ENCODE measurements around the gene B4GALT6.

The B4GALT6 gene

DNA sequence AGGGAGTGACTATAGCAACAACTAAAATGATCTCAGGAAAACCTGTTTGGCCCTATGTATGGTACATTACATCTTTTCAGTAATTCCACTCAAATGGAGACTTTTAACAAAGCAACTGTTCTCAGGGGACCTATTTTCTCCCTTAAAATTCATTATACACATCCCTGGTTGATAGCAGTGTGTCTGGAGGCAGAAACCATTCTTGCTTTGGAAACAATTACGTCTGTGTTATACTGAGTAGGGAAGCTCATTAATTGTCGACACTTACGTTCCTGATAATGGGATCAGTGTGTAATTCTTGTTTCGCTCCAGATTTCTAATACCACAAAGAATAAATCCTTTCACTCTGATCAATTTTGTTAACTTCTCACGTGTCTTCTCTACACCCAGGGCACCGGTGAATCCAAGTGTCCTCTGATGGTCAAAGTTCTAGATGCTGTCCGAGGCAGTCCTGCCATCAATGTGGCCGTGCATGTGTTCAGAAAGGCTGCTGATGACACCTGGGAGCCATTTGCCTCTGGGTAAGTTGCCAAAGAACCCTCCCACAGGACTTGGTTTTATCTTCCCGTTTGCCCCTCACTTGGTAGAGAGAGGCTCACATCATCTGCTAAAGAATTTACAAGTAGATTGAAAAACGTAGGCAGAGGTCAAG is 91.7 kb downstream of the B4GALT6 start:
- H3K9ac ChIP-seq (ENCODE audit: low read depth, low read length) = no peak overlapping the region
- no peaks in the 10 kb centered on the region for H3K36me3 ChIP-seq (ENCODE audit: insufficient read depth, low read length)
- no peaks in the 10 kb centered on the region for H3K4me1 ChIP-seq (ENCODE audit: insufficient read depth, low read length)
- H3K9me3 ChIP-seq (ENCODE audit: control insufficient read depth, insufficient read depth, low read length) = no peaks in the 10 kb centered on the region

DNA sequence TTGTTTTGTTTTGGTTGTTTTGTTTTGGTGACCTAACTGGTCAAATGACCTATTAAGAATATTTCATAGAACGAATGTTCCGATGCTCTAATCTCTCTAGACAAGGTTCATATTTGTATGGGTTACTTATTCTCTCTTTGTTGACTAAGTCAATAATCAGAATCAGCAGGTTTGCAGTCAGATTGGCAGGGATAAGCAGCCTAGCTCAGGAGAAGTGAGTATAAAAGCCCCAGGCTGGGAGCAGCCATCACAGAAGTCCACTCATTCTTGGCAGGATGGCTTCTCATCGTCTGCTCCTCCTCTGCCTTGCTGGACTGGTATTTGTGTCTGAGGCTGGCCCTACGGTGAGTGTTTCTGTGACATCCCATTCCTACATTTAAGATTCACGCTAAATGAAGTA is 92.8 kb downstream of the B4GALT6 start, which contains the start of gene TTR:
TSS of gene TTR (plus strand) at position 250 of the 400 bp plus-strand sequence. CDS start at position 276, 26 bp downstream.
- Histone ChIP-seq H3K4me1 (ENCODE audit: insufficient read depth, low read length) (no peaks in the 10 kb centered on the region), H3K9me3 (ENCODE audit: control insufficient read depth, insufficient read depth, low read length) (no peaks in the 10 kb centered on the region), H3K9ac (ENCODE audit: low read depth, low read length) (no peak within 1 kb of the TSS), H3K36me3 (ENCODE audit: insufficient read depth, low read length) (no peaks in the 10 kb centered on the region)

DNA sequence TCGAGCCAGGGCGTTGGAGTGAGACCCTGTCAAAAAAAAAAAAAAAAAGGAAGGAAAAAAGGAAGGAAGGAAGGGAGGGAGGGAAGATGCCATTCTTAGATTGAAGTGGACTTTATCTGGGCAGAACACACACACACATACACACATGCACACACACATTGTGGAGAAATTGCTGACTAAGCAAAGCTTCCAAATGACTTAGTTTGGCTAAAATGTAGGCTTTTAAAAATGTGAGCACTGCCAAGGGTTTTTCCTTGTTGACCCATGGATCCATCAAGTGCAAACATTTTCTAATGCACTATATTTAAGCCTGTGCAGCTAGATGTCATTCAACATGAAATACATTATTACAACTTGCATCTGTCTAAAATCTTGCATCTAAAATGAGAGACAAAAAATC is 93.3 kb downstream of the B4GALT6 start:
- Histone ChIP-seq H3K4me1 (ENCODE audit: insufficient read depth, low read length) (no peaks in the 10 kb centered on the region), H3K9me3 (ENCODE audit: control insufficient read depth, insufficient read depth, low read length) (no peaks in the 10 kb centered on the region), H3K9ac (ENCODE audit: low read depth, low read length) (no peak overlapping the region), H3K36me3 (ENCODE audit: insufficient read depth, low read length) (no peaks in the 10 kb centered on the region)

DNA sequence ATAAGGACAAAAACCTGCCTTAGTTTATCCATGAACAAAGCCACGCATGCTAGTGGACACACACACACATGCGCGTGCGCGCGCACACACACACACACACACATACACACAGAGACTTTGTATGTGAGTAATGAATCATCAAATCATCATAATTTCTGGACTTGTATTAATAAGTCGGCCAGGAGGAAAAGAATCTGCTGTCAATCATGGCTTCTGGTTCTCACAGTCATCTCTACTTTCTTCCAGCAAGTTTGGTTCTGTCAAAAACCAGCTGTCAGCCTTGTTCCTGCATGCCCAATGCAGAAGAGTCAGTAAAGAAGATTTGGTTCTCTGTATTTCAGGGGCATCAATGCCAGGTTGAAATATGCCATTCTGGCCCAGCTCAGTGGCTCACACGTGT is 93.8 kb downstream of the B4GALT6 start:
- Histone ChIP-seq H3K9me3 (ENCODE audit: control insufficient read depth, insufficient read depth, low read length) (no peaks in the 10 kb centered on the region), H3K36me3 (ENCODE audit: insufficient read depth, low read length) (no peaks in the 10 kb centered on the region), H3K4me1 (ENCODE audit: insufficient read depth, low read length) (no peaks in the 10 kb centered on the region), H3K9ac (ENCODE audit: low read depth, low read length) (no peak overlapping the region)

DNA sequence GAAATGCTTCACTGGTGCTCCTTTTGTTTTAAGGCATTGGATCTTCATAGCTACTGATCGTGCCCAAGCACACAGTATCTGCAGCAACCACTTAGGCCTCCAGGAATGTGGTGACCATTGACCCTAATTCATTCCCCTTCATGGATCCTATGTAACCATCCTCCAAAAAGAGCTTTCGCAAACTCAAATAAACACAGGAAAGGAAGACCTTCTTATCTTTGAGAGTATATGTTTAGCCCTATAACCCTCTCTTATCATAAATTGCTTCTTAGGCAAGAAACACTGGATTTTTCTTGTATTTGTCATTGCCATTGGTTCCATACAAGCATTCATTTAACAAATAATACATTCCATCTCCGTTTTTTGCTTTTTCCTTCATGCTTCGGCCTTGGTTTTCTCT is 96.9 kb downstream of the B4GALT6 start:
- no peaks in the 10 kb centered on the region for H3K9me3 ChIP-seq (ENCODE audit: control insufficient read depth, insufficient read depth, low read length)
- H3K9ac ChIP-seq (ENCODE audit: low read depth, low read length) = no peak overlapping the region
- H3K4me1 ChIP-seq (ENCODE audit: insufficient read depth, low read length) = no peaks in the 10 kb centered on the region
- H3K36me3 ChIP-seq (ENCODE audit: insufficient read depth, low read length) = no peaks in the 10 kb centered on the region

DNA sequence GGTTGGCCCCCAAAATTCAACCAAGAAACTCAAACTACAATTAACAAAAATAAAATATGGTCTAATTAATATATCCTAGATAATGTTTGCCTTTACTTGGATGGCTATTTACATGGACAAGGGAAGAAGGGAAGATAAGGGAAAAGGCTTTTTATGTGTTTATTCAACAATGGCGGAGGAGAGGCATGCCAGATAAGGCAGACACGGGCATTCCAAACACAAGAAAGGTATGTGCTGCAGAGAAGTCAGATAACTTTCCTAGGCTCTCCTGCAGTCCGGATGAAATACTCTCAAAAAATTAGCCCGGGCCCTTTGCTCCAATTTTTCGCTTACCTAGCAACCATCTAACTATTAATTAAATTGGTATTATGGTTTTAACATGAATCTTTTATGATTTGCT is 97.8 kb downstream of the B4GALT6 start:
- Histone ChIP-seq H3K9me3 (ENCODE audit: control insufficient read depth, insufficient read depth, low read length) (no peaks in the 10 kb centered on the region), H3K36me3 (ENCODE audit: insufficient read depth, low read length) (no peaks in the 10 kb centered on the region), H3K9ac (ENCODE audit: low read depth, low read length) (no peak overlapping the region), H3K4me1 (ENCODE audit: insufficient read depth, low read length) (peaks cover 4% of the 10 kb centered on the region; the same call in 1 of the 2 replicates)

DNA sequence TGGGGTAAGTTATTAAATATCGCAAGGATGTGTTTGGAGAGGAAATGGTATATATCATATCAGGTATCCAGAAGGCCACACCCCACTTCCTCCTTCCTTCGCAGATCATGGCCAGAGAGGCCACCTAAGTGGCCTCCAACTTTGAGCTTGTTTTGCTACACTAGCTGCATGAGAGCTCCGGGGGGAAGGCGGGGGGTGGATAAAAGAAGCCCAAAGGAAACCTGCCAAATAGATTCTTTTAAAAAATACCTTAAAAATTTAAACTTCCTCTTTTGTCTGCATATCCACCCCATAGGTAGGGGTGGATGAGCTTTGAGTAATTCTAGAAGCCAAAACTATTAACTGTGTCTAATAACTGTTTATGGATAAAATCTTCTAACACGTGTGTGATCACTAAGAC is 98.4 kb downstream of the B4GALT6 start:
- Histone ChIP-seq H3K36me3 (ENCODE audit: insufficient read depth, low read length) (no peaks in the 10 kb centered on the region), H3K4me1 (ENCODE audit: insufficient read depth, low read length) (peaks cover 5% of the 10 kb centered on the region; the same call in 1 of the 2 replicates), H3K9me3 (ENCODE audit: control insufficient read depth, insufficient read depth, low read length) (no peaks in the 10 kb centered on the region)

DNA sequence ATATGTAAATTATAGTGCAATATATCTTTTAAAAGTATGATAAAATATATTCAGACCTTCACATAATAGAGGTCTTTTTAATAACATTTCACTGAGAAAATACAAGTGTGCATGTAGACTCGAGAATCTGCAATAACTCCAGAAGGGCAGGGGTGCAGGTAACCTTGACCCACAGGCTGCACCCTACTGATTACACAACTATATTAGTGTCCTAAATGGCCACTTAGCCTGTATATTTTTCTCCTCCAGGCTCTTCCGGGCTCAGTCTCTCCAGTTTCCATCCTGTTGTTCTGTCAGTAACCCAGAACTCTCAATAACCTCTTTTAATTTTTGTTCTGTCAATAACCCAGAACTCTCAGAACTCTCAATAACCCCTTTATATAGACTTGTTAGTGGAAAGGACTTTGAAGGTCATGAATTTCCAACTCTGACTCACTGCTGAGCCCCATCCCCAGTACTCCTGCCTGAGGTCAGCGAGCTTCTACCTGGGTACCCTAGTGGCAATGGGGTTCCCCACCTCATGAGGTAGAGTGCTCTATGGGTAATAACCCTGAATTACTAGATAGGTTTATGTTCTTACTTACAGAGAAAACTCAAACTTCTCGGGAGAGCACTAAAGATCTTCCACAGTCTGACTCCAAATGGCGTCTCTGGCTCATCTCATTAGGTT is 101.1 kb downstream of the B4GALT6 start:
- H3K4me1 ChIP-seq (ENCODE audit: insufficient read depth, low read length) = peaks cover 5% of the 10 kb centered on the region; the same call in 1 of the 2 replicates
- no peaks in the 10 kb centered on the region for H3K36me3 ChIP-seq (ENCODE audit: insufficient read depth, low read length)
- no peaks in the 10 kb centered on the region for H3K9me3 ChIP-seq (ENCODE audit: control insufficient read depth, insufficient read depth, low read length)
- no peak overlapping the region for H3K9ac ChIP-seq (ENCODE audit: low read depth, low read length)

More for the DNA sequence above, 98.4 kb downstream of the B4GALT6 start:
- no peak overlapping the region for H3K9ac ChIP-seq (ENCODE audit: low read depth, low read length)

DNA sequence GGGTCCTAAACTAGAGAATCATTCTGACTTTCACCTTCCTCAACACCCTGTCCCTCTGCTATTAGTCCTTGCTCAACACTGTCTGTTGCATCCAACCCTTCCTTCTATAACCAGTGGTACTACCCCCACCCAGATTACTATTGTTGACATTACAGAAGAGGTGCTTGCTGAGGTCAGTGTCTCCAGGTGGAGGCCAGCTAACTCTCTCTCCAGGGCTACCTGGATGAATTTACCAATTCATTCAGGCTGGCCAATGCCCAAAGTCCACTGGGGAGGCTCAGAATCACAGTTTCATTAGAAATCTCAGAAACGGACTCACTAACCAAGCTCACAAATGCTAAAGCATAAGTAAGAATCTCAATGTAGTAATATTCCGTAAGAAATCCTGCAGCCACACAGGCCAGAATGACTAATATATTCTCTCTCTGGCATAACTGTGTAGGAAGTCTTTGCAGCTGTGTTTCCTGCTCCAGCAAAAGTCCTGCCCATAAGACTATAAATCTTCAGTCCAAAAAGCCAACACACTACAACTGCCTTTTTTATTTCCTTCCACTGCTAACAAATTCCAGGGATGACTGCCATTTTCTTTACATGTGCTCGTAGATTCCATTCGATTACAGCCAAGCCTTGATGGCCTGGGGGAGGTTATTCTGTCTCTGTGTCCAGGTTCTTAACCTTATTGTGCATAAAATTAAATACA is 102.7 kb downstream of the B4GALT6 start:
- H3K9ac ChIP-seq (ENCODE audit: low read depth, low read length) = no peak overlapping the region
- no peaks in the 10 kb centered on the region for H3K36me3 ChIP-seq (ENCODE audit: insufficient read depth, low read length)
- H3K9me3 ChIP-seq (ENCODE audit: control insufficient read depth, insufficient read depth, low read length) = no peaks in the 10 kb centered on the region
- peaks cover 5% of the 10 kb centered on the region; the same call in 1 of the 2 replicates for H3K4me1 ChIP-seq (ENCODE audit: insufficient read depth, low read length)

DNA sequence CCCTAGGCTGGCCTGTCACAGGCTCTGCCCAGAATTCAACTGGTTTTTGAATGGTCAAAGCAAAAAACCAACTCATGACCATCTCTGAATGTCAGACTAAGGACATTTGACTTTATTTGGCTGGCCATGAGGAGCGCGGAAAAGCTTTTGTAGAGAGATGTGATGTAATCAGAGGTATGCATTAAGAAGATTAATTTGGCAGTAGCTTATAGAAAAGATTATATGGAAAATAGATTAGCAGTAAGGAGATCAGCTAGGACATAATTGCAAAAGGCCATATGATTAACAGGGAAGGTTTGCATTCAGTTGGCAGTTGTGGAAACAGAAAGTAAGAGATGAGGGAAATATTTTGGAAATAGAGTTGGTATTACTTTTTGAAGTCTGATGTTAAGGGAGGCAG is 105.0 kb downstream of the B4GALT6 start:
- Histone ChIP-seq H3K4me1 (ENCODE audit: insufficient read depth, low read length) (peaks cover 5% of the 10 kb centered on the region; the same call in 1 of the 2 replicates), H3K36me3 (ENCODE audit: insufficient read depth, low read length) (no peaks in the 10 kb centered on the region), H3K9me3 (ENCODE audit: control insufficient read depth, insufficient read depth, low read length) (no peaks in the 10 kb centered on the region), H3K9ac (ENCODE audit: low read depth, low read length) (no peak overlapping the region)

DNA sequence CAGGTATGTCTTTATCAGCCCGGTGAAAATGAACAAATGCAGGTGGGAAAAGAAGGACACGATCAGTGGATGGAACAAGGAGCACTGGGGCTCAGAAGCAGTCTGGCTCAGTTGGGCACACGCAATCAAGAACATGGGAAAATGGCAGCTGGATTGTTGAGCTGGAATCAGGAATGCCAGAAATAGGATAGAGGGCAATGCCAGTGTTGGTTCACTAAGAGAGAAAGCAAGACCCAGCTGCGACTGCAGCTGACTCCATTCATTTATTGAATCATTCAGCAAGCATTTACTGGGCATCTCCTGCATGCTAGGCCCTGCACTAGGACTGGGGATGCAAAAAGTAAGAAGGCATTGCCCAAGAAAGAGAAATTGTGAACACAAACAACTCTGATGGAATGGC is 106.3 kb downstream of the B4GALT6 start:
- no peaks in the 10 kb centered on the region for H3K9me3 ChIP-seq (ENCODE audit: control insufficient read depth, insufficient read depth, low read length)
- no peak overlapping the region for H3K9ac ChIP-seq (ENCODE audit: low read depth, low read length)
- H3K36me3 ChIP-seq (ENCODE audit: insufficient read depth, low read length) = no peaks in the 10 kb centered on the region
- peaks cover 5% of the 10 kb centered on the region; the same call in 1 of the 2 replicates for H3K4me1 ChIP-seq (ENCODE audit: insufficient read depth, low read length)

DNA sequence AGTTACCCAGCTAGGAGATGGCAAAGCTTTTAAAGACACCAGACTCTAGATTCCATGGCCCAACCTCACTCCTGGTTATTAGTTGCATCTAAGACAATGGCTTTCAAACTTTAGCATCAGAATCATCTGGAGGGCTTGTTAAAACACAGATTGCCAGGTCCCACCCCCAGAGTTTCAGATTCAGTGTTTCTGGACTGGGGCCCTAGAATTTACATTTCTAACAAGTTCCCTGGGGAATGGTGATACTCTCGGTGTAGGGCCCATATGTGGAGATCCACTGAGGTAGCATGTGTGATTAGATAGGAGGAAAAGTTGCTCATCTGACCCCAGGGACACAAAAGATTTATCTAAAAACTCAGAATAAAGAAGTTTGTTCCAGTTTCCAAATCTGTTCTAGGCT is 107.2 kb downstream of the B4GALT6 start:
- no peaks in the 10 kb centered on the region for H3K36me3 ChIP-seq (ENCODE audit: insufficient read depth, low read length)

DNA sequence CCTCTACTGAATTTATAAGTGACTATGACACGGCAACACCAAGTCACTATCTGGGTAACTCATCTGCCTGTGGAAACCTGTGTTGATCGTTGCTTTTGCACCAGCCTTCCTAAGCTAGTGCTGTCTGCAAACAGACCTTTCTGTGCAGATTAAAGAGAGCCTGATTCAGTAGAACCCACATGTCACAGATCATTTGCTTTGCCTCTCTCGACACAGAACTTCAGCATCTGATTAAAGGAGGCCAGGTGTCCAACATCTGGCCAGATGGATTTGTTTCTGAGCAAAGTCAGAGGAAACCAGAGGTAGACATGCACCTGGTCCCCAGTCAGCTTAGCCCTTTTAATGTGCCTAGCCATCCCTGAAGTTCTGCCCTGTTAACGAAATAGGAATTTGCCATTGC is 107.7 kb downstream of the B4GALT6 start:
- Histone ChIP-seq H3K9ac (ENCODE audit: low read depth, low read length) (no peak overlapping the region), H3K4me1 (ENCODE audit: insufficient read depth, low read length) (peaks cover 1% of the 10 kb centered on the region; the same call in 1 of the 2 replicates), H3K9me3 (ENCODE audit: control insufficient read depth, insufficient read depth, low read length) (no peaks in the 10 kb centered on the region), H3K36me3 (ENCODE audit: insufficient read depth, low read length) (no peaks in the 10 kb centered on the region)

More for the DNA sequence above, 107.2 kb downstream of the B4GALT6 start:
- Histone ChIP-seq H3K9me3 (ENCODE audit: control insufficient read depth, insufficient read depth, low read length) (no peaks in the 10 kb centered on the region), H3K9ac (ENCODE audit: low read depth, low read length) (no peak overlapping the region), H3K4me1 (ENCODE audit: insufficient read depth, low read length) (peaks cover 5% of the 10 kb centered on the region; the same call in 1 of the 2 replicates)

DNA sequence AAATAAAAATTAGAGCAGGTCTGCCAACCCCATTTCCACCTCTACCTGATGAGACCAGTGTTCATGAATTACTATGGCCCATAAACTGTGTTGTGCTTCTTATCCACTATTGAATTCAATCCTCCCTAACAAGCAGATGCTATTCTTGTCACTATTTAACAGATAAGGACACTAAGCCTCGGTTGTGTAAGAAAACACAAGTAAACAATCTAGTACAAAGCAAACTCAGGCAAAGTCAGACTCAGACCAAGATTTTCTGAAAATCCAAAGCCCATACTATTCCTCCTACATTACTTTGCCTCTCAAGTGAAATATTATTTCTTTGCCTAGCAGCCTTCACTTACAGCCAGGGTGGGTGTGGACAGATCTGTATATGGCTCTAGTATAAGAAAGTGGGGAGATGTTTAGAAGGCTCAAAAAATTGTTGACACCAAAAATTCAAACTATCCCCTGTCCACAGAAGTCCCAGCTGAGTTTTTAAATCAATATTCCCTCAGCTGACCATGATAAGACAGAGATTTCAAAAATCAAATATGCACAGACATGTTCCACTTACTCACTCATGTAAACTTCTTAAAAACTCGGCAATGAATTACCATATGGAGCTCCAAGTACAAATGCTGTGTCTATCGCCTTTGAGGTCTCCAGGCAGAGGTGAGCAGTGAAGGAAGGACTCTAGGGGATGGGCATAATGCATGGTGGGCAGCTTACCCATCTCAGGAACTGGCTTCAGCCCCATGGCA is 108.7 kb downstream of the B4GALT6 start:
- no peaks in the 10 kb centered on the region for H3K4me1 ChIP-seq (ENCODE audit: insufficient read depth, low read length)
- no peaks in the 10 kb centered on the region for H3K9me3 ChIP-seq (ENCODE audit: control insufficient read depth, insufficient read depth, low read length)
- H3K36me3 ChIP-seq (ENCODE audit: insufficient read depth, low read length) = no peaks in the 10 kb centered on the region
- H3K9ac ChIP-seq (ENCODE audit: low read depth, low read length) = no peak overlapping the region
